ENCODE results near the gene PTPRD. TPM values are rescaled to one million over a fixed set of nuclear protein-coding genes. Genes with fewer than 3 reads are reported as not detected.

The PTPRD gene
- total RNA-seq, 1 experiment from 2014 or later = 32.5 TPM

DNA sequence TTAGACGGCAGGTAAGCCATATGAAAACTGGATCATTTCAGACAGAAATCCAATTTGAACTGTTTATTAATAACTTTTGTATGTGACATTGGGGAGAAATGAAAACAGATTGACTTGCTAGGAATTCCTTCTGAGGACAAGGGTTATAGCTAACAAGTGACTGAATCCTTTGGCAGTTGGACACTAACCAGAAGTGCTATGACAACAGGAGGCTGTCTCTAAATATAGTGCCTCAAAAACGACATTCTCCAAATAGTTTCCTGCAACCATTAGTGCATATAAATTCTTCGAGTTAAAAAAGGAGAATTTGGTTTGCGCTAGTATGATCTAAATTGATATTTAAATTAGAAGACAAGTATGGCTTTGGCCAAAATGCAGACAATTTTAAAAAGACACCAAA is 338.6 kb downstream of the PTPRD start:
- Mint-ChIP-seq H3K4me1 (peaks cover 0 to 5% of the 10 kb centered on the region in 2 experiments; a peak in 1 of 4 replicates), H3K27ac (no peak overlapping the region), H3K36me3 (ENCODE audit: insufficient read depth in 1 of 3, low read depth in 3 of 3) (no peaks in the 10 kb centered on the region), H3K4me3 (no peak overlapping the region), H3K9me3 (no peaks in the 10 kb centered on the region), H3K27me3 (ENCODE audit: low read depth) (no peaks in the 10 kb centered on the region; the same call in 1 of the 2 replicates)
- no peaks in the 10 kb centered on the region for H3K23me2 ChIP-seq (ENCODE audit: insufficient read length, low read depth, low read length, poor library complexity, severe bottlenecking)
- no peak overlapping the region for H4K8ac ChIP-seq (replicated peaks; ENCODE audit: insufficient read length, low read depth, low read length)
- no peak overlapping the region for H2AFZ ChIP-seq (ENCODE audit: low read length)
- H4K91ac ChIP-seq (ENCODE audit: insufficient read length, low read depth, low read length) = no peak overlapping the region
- H2AK5ac ChIP-seq (ENCODE audit: insufficient read length, low read length) = no peak overlapping the region
- no peaks in the 10 kb centered on the region for H3K4me1 ChIP-seq (ENCODE audit: insufficient read depth, low read length)
- H2BK15ac ChIP-seq (ENCODE audit: low read depth, low read length) = no peak overlapping the region
- H3K27me3 ChIP-seq (ENCODE audit: insufficient read depth, low read length) = no peaks in the 10 kb centered on the region
- no peak for TF ChIP-seq CTCF (conservative IDR thresholded peaks at IDR 0.05)
- no peak overlapping the region for H2BK12ac ChIP-seq (ENCODE audit: insufficient read length, low read depth, low read length)
- H4K5ac ChIP-seq (ENCODE audit: insufficient read length, low read depth, low read length) = no peak overlapping the region
- H3T11ph ChIP-seq (ENCODE audit: low read length) = no peak overlapping the region
- no peak overlapping the region for H2BK5ac ChIP-seq (ENCODE audit: insufficient read length, low read length)
- no peak for DNase-seq
- H3K23ac ChIP-seq (ENCODE audit: insufficient read length, low read depth, low read length) = no peak overlapping the region
- H2BK20ac ChIP-seq (ENCODE audit: low read depth, low read length, poor library complexity, severe bottlenecking) = no peak overlapping the region
- H3K18ac ChIP-seq (ENCODE audit: insufficient read length, low read depth, low read length) = no peak overlapping the region
- no peak overlapping the region for H2BK120ac ChIP-seq (ENCODE audit: low read depth, low read length, poor library complexity, severe bottlenecking)
- H3K9me3 ChIP-seq (ENCODE audit: control insufficient read depth, low read depth, low read length) = no peaks in the 10 kb centered on the region
- no peaks in the 10 kb centered on the region for H4K20me1 ChIP-seq (ENCODE audit: control insufficient read depth, insufficient read depth, insufficient read length)
- H3K14ac ChIP-seq (ENCODE audit: insufficient read depth, low read length) = no peak overlapping the region
- H3K79me1 ChIP-seq (ENCODE audit: insufficient read depth, low read depth, low read length, poor library complexity, severe bottlenecking) = no peaks in the 10 kb centered on the region
- no peak overlapping the region for H3K56ac ChIP-seq (ENCODE audit: insufficient read length, low read depth, low read length)
- no peaks in the 10 kb centered on the region for H3K79me2 ChIP-seq (ENCODE audit: insufficient read depth, low read length)
- H3K4ac ChIP-seq (ENCODE audit: low read depth, low read length) = no peak overlapping the region
- no peak overlapping the region for H3K4me2 ChIP-seq (ENCODE audit: insufficient read depth, insufficient read length, low read length)
- no peak overlapping the region for H3K9ac ChIP-seq (ENCODE audit: extremely low read depth, insufficient read length, low read length)
- no peak overlapping the region for H3K27ac ChIP-seq (ENCODE audit: insufficient read length, low read depth, low read length)
- no CpG with 5 or more reads among the region's 4 CpGs for WGBS (ENCODE audit: extremely low coverage, insufficient read length, low lambda C conversion rate)

Data from H9 (cell line).